Left cardiac atrium (tissue), 4 donors: Measurements from ENCODE around the gene ATP8A1. TPM values are rescaled to one million over a fixed set of nuclear protein-coding genes. Genes with fewer than 3 reads are reported as not detected.

Experiments
- ATAC-seq, 2 donors: fragments of 200-7000 bp; cut with Tn5 transposase; one replicate each; pipeline ENCODE4 v1.9.1; 2020; ENCODE audit warnings: mild to moderate bottlenecking in 2 of 2, moderate library complexity in 2 of 2
- DNase-seq: peaks from one replicate; pipeline ENCODE4 v3.0.0-alpha.2; 2020
- intact Hi-C, 2 donors: fragments of 100-400 bp; cut with DNase I; formaldehyde crosslinking; loops; one replicate each; pipeline versions ENCODE4 v1.14.1 to v1.15.1; 2022 to 2023
- total RNA-seq, 2 donors: library from RNA; stranded (reverse); fragmentation: NEBNext Ultra II Directional; extraction: Animal tissue kit (Norgen Biotek cat#: 25700); gene quantifications; one replicate each; pipeline ENCODE4 v1.2.1, GENCODE V29; 2021
- donor health status: DM: no; HTN: yes; CAD: no.
- donor health status: DM: no; HTN: yes; CAD: no; lungs with severe emphysema.
- donor health status: DM: yes; HTN: yes; CAD: no.
- donor health status: Dilated cardiomyopathy.

Gene ATP8A1
- total RNA-seq, 2 donors from 2014 or later, result 22.3 to 23.3 TPM

GRCh38 chr4:42460043-42460442 lies 196.9 kb downstream of the ATP8A1 start:
- DNase-seq (no peak), ATAC-seq (no peak)
- intact Hi-C loops, result no loop called here

DNA sequence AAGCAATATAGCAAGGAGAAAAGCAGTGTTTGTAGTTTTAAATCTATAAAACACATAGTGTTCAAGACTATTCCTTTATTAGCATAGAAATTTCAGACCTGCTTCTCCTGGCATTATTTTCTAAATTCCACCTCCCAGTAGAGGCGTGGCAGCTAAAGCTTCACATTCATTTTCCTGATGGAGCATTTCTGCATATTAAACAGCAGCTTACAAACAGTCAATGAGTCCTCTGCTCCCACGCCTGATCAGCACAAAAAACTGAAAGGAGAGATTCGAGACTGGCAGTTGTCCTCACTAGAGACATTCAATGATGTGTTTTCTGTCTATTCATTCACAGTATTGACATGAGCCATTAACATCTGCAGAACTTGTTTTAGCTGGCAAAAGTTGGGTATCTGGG lies 198.2 kb downstream of the ATP8A1 start:
- no peak for ATAC-seq
- intact Hi-C loops, result loop anchor here in 1 of 2 donors (5.0 kb wide), 1 partner anchor 49 kb away; no protein-coding TSS in a partner anchor
- DNase-seq, result no peak

DNA sequence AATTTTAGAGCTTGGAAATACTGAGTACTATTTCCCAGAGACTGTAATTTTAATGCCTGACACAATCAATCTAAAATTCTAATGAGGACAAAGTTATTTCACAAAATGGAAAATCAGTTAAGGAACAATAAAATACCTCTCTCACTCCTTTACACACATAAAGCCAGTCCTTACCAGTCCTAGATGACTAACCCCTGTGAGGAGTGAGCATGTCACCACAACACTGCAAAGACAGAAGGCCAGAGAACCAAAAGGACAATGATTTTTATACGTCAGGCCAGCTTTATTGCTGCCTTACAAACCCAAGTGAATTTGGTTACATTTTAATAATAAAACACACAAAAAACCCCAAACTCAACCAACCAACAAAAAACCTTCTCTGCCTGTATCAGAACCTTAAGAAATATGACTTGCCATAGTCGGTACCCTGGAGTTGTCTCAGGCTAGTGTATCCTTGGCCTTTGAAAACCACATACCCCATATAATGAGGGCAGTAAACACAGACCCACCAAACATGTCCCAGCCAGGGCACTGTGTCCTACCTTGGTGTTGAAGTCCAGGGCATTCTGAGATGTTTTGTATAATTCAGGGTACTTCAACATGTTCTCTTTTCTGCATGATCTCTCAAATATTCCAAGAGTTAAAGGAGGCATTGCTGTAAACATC lies 202.0 kb downstream of the ATP8A1 start:
- intact Hi-C loops, result loop anchor here in 1 of 2 donors (5.0 kb wide), 1 partner anchor 52 kb away; no protein-coding TSS in a partner anchor
- DNase-seq, result no peak
- no peak for ATAC-seq

GRCh38 chr4:42453612-42454011 lies 203.3 kb downstream of the ATP8A1 start:
- ATAC-seq (no peak), DNase-seq (no peak)
- intact Hi-C loops, result no loop called here

GRCh38 chr4:42452823-42453222 lies 204.1 kb downstream of the ATP8A1 start:
- DNase-seq (no peak), ATAC-seq (no peak)
- intact Hi-C loops, result no loop called here

- intact Hi-C loops, result no loop called here
- DNase-seq (no peak), ATAC-seq (no peak)
These were observed 210.1 kb downstream of the ATP8A1 start for GRCh38 chr4:42446823-42447222.

- DNase-seq (no peak), ATAC-seq (no peak)
- intact Hi-C loops, result no loop called here
These were observed 211.9 kb downstream of the ATP8A1 start for GRCh38 chr4:42445038-42445437.

DNA sequence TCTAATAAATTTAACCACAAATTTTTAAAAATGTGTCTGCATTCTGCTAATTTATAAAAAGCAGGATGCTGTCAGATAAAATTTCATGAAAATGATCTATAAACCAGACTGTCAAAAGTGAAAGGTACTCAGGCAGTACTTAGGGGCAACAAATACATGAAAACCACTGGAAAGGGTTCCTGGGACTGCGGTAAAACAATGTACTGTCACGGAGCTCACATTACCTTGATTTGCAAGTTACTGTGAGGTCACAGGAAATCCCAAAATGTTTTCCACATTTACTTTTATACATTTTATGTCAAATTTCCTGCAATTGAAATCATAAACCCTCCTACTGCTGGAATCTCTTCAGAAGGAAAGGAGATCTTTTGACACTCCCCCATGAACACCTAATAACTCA lies 214.3 kb downstream of the ATP8A1 start:
- no peak for DNase-seq
- no peak for ATAC-seq
- intact Hi-C loops, result no loop called here

DNA sequence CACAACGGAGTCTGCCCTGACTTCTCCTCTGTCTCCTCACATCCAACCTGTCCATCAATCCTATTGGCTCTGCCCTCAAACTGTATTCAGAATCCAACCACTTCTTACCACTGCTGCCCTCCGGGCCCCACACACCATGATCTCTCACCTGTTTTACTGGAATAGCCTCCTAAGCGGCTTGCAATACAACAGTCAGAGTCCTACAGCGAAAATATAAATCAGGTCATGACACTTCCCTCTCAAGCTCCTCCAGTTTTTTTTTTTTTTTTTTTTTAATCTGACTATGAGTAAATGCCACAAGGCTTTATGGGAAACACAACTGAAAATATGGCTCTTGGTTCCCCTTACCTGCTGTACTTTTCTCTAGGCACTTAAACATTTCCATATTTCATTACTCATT lies 216.8 kb downstream of the ATP8A1 start:
- intact Hi-C loops, result no loop called here
- no peak for ATAC-seq

DNA sequence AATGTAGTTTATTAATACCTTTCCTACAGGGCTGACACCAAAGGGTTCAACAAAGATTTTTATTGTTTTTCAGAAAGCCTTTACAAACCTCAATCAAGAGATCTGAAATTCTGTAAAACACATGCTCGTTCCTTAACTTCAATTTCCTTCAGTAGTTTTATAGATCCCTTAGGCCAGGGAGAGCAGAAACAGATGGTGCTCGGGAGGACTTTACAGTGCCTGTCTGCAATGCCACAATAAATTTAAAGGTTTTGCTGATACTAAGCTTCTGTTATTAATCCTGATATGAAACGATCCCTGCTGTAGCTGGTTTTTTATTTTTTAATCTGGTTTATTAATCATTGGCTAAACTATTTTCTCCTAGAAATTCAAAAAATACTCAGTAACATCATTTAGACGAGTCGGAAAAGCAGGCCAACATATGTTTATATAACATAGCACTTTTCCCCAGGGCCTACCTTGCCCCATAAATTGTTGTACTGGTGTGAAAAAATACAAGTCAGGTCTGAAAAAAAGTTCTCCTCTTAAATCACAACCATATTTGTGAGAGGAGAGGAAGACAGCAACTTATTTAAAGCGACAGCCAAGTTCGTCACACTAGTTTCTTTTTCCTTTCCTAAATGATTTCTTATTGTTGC lies 219.9 kb downstream of the ATP8A1 start:
- ATAC-seq (no peak), DNase-seq (no peak)
- intact Hi-C loops, result no loop called here

More for the DNA sequence above, 216.8 kb downstream of the ATP8A1 start:
- DNase-seq, result no peak

- DNase-seq, result no peak
- intact Hi-C loops, result no loop called here
- ATAC-seq, result no peak
These were observed 228.9 kb downstream of the ATP8A1 start for GRCh38 chr4:42428036-42428435.

DNA sequence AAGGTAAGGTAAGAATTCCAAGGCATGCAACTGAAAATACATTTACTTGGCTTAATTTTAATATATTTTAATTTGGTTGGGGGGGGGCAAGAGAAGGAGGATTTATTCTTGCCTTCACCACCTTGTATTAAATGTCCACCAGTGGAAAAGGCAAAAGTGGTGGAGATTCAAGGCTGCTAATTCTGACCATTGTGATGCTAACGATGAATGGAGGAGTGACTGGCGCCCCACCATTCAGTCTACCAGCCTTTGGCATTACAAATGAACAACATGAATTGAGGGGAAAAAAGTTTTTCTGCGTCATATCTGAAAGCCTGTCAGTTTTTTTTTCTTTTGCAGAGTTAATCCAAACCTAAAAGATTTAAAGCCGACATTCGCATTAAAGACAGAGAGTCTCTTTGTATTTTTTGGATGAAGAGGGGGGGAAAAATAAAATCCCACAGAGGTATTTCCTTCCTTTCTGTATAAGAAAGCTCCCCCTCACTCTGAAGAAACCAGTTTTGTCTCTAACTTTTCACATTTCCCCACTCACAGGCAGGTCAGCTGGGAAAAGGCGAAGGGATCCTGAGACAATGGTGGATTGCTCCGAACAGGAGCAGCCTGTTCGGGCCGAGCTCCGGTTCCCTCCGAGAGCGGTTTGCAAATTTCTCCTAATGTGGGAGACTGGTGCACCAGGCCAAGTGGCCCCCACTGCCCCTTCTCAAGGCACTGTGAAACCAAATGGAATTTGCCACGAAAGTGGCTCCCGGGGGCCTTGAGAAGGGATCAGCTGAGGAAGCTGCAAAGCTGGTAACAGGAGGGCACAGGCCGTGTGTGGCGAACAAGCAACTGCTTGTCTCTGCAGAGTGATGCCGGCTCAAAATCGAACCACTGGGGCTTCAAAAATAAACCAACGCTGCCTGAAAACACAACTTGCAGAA lies 231.5 kb downstream of the ATP8A1 start:
- no peak for DNase-seq
- intact Hi-C loops, result no loop called here
- no peak for ATAC-seq

GRCh38 chr4:42420140-42420539 lies 236.8 kb downstream of the ATP8A1 start:
- ATAC-seq (no peak), DNase-seq (no peak)
- intact Hi-C loops, result no loop called here

DNA sequence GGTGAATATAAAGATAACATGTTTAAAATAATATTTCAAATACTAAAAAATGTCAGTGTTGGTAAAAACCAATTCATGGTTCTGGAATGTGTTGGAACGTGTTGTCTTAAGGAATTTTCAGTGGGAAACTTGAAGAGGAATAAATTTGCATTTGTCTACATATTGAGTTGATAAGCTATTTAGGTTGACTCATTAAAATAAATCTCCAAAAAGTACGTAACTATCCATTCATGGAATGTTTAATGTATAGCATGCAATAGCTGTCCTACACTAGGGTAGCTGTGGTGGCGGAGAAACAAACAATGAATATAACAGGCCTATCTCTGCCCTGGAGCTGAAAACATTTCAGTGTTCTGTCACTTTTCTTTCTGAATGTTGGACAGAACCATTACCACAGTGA lies 239.4 kb downstream of the ATP8A1 start:
- intact Hi-C loops, result no loop called here
- no peak for DNase-seq
- no peak for ATAC-seq

- no peak for DNase-seq
- intact Hi-C loops, result no loop called here
- no peak for ATAC-seq
These were observed 240.9 kb downstream of the ATP8A1 start for GRCh38 chr4:42416017-42416416.

DNA sequence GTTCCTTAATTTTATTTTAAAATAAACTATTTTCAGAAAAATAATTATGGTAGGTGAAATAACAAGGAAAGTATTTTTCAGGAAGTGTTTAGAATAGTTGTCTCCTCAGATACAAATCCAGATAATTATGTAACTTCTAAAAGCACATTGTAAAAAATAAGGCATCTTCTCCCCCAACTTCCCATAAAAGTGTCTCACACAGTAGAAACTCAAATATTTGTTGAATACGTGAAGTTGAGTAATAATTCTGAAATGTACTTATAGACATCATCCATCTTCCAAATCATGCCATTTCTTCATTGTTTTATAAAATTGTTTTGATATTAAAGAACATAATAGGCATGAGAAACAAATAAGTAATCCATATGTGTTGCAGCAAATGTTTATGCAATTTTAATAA lies 241.6 kb downstream of the ATP8A1 start:
- DNase-seq, result no peak
- ATAC-seq, result no peak
- intact Hi-C loops, result no loop called here

- intact Hi-C loops, result no loop called here
- peak; percentile 59 to 87 for ATAC-seq
- no peak for DNase-seq
These were observed 244.7 kb downstream of the ATP8A1 start for GRCh38 chr4:42412251-42412650.

DNA sequence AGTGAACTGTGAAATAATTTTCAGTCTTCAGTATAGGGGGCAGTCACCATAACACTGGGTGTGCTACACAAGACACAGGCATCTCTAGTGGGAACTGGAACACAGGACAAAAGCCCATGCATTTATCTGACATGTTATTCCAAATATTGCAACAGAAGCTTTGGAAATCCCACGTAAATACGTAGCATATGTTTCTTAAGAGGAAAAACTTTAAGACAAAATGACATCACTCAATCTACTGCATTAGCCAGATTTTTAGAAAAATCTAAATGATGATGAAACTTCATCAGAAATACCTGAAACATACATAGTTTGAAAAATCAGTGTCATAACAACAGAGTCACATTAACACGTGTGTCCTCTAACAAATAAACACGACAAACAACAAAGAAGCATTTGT lies 245.1 kb downstream of the ATP8A1 start:
- DNase-seq, result no peak
- peak in 1 of 2 donors; percentile 19 for ATAC-seq
- intact Hi-C loops, result no loop called here

DNA sequence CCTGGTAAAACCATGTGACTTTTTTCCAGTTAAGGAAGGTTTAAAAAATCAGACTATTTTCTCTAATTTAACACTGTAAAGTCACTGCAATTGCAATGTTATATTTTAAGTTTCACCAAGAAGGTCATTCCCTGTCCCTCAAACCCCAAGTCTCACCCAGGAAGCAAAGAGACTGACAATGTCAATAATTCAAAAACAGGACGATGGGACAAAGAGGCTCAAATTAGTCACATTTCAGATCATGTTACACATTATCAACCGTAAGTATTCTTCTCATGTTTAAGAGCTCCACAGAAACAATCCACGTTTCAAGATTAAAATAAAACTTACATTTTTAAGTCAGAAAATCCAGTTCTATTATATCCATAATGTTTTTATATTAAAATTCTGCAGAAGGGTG lies 246.5 kb downstream of the ATP8A1 start:
- ATAC-seq, result no peak
- intact Hi-C loops, result no loop called here
- DNase-seq, result no peak

- intact Hi-C loops, result no loop called here
- ATAC-seq (no peak), DNase-seq (no peak)
These were observed 252.9 kb downstream of the ATP8A1 start for GRCh38 chr4:42404001-42404400.
